Measurements from ENCODE around the gene HSPG2.

HSPG2 gene

GRCh38 chr1:21859669-21860179, 77.4 kb downstream of the HSPG2 start:
- no peak for DNase-seq

DNA sequence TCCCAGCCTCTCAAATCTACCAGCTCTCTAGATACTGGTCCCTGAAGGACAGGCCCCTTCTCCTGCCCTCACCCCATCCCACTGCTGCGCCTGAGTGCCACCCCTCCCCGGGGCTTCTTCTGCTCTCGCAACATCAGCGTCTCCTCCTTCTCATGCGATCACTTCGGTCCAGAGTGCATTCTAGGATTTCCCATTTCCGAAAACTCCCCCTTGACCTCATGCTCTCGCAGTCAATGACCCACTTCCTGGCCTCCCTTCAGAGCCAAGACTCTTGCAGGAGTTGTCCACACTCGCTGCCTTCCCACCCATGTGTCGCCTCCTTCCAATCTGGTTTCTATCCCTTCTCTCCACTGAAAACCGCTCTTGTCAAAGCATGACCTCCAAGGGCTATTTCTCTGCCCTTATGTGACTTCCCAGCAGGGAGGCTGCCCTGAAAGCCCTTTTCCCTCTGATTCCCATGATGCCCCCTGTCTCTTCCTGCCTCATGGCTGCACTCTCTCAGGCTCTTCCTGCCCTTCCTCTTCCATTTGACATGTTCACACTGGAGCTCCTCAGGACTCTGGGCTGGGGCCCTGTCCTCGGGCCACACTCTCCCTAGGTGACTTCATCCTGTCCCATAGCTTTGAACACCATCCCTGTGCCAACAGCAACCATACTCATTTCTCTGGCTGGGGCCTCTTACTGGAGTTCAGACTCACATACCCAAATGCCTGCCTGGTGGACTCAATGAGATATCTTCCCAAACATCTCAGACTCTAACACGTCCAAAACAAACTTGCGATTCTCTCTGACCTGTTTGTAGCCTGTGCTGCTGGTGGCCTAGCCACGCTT, 79.1 kb downstream of the HSPG2 start:
- no peak for DNase-seq

DNA sequence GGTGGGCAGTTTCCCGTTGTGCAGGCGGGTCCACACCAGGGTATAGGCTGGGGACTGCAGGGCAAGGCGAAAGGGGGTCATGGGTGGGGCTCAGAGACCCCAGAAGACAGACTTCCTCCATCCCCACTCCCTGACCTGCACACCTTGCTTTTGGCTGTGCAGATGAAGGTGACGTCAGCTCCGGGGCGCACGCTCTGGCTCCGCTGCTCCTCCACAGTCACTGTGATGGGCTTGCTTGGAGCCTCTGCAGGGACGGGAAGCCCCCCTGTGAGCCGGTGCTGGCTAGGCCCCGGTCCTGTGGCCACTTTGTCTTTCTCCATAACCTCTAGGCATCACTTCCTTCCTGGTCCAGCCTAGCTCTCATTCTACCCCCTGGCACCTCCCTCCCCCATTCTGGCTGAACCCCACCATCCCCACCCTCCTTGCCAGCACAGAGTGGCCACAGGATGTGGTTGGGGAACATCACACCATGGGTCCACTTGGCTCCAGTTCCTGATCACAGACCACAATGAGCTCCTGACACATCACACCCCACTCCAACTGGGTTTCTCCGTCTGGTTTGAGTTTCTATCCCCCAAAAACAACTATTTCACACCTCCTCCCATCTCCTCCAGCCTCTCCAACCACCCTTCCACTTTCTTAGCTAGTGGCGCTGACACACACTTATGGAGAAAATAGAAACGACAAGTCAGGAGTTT, 79.8 kb downstream of the HSPG2 start:
- DNase-seq, result no peak

DNA sequence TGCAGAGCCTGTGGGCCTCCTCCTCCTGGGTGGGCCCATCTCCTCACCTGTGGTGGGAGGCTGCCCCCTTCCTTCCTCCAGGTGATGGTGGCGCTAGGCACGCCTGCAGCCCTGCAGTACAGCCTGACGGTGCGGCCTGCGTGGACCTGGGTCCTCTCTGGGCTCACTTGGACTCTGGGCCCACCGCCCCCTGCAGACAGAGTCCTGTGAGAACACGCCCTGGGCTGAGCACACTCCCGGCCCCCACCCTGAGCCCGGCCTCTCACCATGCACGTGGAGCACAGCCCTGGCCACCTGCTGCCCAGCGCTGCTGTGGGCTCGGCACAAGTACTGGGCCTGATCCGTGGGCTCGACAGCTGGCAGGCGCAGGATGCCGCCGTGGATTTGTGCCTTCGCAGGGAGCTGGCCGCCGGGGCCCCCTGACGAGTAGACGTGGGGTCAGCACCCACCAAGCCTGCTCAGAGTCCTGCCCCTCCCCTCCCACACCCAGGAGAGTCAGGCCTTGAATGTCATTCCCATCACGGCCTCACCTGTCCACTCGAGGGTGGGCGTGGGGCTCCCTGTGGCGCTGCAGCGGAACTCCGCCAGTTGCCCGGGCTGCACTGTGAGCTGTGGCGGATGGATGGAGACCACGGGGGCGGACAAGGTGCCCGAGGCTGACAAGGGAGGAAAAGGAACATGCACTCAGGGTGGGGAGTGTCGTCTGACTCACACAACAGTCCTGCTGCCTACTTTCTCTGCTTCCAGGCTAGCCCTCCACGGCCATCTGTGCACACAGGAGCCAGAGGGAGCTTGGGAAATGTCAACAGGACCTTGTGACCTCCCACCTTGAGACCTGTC, 81.6 kb downstream of the HSPG2 start:
- DNase-seq, result no peak

GRCh38 chr1:21854751-21855131, 82.4 kb downstream of the HSPG2 start:
- no peak for DNase-seq

- no peak for DNase-seq
These were observed 82.9 kb downstream of the HSPG2 start for GRCh38 chr1:21854090-21854750.

- no peak for DNase-seq
These were observed 84.0 kb downstream of the HSPG2 start for GRCh38 chr1:21853131-21853427.

- no peak for DNase-seq
These were observed 84.6 kb downstream of the HSPG2 start for GRCh38 chr1:21852282-21853130.

GRCh38 chr1:21851430-21852250, 85.5 kb downstream of the HSPG2 start:
- no peak for DNase-seq

- no peak for DNase-seq
These were observed 87.1 kb downstream of the HSPG2 start for GRCh38 chr1:21849909-21850576.

- DNase-seq, result no peak
These were observed 88.5 kb downstream of the HSPG2 start for GRCh38 chr1:21848524-21849174.

DNA sequence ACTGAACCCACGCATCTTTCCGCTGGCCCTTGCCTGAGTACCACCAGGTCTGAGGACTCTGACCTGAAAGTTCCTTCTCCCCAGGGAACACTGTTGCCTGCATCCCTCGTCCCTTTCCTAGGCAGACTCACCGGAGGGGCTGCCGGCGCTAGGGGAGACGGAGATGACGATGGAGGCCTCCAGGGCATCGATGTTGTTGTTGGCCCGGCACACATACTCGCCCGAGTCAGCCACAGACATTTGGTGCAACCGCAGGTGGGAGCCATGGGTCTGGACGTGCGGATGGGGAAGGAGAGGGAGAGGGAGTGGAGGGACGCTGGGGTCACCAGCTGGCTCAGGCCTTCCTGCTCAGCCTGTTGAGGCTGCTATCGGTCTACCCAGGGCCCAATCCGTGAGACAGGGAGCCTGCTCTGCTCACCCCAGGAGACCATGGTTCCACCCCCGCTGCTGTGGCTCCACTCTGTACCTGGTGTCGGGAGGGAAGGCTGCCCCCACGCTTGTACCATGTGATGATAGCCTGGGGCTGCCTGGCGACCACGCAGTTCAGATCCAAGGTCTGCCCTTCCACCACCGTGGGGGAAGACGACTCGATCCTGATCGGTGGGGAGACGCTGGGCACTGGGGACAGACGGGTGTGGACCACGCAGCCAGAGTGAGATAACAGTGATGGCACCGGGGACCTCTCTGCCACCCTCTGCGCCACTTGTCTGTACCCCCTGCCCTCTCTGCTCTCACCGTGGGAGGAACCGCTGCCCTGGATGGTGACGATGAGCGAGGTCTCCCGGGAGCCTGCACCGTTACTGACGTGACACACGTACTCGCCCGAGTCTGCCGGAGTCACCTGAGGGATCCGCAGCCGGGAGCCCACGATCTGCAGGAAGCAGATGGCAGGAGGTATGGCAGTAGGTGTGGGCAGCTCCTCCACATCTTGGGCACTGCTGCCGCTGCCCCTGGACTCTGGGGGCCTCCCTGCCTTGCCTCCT, 89.6 kb downstream of the HSPG2 start:
- DNase-seq, result no peak

DNA sequence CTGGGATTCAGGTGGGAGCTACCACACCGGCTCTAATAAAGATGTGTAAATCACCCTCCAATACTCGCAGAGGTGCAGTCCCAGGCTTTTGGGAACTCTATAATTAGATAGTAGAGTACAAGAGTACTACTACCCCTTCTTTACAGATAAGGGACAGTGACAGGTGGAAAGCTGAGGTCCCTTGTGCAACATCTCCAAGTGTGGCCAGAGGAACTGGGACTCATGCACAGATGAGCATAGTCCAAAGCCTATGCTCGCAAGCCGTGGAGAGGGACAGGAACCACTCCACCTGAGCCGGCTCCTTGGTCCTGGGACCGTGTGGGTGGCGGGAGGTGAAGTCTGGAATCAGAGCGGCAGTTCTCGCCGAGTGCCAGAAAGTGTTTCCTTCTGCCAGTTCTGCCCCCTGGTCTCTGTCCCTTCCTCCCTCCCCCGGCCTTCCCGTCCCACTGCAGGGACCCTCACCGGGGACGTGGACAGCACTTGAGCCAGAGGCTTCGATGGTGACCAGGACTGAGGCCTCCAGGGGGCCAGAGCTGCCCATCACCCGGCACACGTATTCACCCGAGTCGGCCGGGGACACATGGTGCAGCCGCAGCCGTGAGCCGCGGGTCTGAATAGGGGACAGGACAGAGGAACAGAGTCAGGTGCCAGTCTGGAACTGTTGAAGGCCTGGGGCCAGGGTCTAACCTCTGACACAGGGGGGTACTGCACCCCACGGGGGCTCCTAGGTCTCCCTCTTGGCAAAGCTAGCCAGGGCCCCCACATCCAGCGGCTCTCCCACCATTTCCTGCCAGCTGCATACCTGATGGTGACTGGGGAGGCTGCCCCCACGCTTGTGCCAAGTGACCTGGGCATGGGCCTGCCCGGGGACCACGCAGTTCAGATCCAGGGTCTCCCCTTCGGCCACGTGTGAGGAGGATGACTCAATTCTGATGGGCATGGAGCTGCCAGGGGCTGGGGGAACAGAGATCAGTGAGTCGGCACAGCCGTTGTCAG, 91.2 kb downstream of the HSPG2 start:
- no peak for DNase-seq

GRCh38 chr1:21843996-21844395, 93.1 kb downstream of the HSPG2 start:
- no peak for DNase-seq

- no peak for DNase-seq
These were observed 93.9 kb downstream of the HSPG2 start for GRCh38 chr1:21843208-21843607.

DNA sequence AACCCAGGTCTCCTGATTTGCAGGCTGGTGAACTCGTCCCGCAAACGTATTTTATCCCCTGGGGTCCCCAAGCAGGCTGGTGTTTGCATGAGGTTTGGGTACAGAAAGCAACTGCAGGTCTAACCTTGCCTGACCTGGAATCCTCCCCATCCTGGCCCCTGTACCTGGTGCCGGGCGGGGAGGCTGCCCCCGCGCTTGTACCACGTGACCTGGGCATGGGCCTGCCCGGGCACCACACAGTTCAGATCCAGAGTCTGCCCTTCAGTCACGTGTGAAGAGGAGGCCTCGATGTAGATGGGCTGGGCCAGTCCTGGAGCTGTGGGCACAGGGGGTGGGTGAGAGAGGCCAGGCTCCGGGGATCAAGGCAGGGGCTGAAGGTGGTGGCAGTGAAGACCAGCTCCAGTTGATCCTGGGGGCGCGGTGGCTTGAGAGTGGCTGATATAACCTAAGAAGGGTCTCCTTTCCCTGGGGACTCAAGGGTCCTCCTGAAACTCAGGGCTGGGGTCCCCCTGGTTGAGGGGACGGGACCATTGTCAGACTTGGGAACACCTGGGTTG, 94.4 kb downstream of the HSPG2 start:
- DNase-seq, result no peak

- no peak for DNase-seq
These were observed 95.2 kb downstream of the HSPG2 start for GRCh38 chr1:21841852-21842466.

Data from CD4-positive, alpha-beta T cell treated with Interleukin-21 for 1 hour (primary cell).